ENCODE data around the gene ZSCAN10. TPM values are rescaled to one million over a fixed set of nuclear protein-coding genes. Genes with fewer than 3 reads are reported as not detected.
"Not testable (repeated sequence)": the region's sequence is repeated elsewhere in the genome, so short reads cannot be mapped to it uniquely, and the experiment has no call there.

ZSCAN10 gene
- total RNA-seq, 2 donors from 2014 or later = 0.22 TPM; not detected in 1

DNA sequence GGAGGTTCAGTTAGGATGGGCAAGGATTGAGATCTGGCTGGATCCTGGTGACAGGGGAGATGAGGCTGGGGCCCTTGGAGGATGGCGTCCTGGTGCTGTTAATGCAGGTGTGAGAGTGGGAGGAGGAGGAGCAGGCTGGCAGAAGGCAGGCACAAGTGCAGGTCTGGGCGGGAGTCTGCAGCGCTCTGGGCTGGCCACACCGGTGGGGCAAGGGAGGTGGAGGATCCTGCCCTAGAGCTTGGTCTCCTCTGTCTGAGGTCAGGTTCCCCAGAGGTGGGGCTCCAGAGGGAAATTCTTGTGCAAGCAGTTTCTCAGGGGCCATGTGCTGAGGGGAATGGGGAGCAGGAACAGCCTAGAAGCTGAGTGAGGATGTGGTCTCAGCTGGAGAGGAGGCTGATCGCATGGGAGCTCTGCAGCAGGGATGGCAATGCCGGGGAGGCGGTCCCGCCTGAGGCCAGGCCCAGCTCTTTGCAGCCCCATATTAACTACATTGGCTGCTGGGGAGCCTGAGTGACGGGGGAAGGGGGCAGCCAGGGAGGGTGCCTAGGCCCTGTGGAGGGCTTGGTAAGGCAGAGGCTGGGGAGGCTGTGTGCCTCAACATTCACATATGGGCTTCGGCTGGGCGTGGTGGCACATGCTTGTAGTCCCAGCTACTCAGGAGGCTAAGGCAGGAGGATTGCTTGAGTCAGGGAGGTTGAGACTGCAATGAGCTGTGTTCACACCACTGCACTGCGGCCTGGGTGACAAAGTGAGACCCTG is 46.3 kb downstream of the ZSCAN10 start:
- DNase-seq (ENCODE audit: low spot score); H3K9me3 Mint-ChIP-seq; H3K27me3 Mint-ChIP-seq: not testable (repeated sequence)
- H3K4me1 Mint-ChIP-seq (ENCODE audit: low read depth in 2 of 2) = peaks cover 65 to 74% of the 10 kb centered on the region in 2 donors
- H3K27ac Mint-ChIP-seq = peak overlapping the region; percentile 82 to 92
- peak; percentile 51 to 69 for ATAC-seq
- peak overlapping the region; percentile 69 for H3K4me3 Mint-ChIP-seq
- H3K36me3 Mint-ChIP-seq = peaks cover 31% of the 10 kb centered on the region

DNA sequence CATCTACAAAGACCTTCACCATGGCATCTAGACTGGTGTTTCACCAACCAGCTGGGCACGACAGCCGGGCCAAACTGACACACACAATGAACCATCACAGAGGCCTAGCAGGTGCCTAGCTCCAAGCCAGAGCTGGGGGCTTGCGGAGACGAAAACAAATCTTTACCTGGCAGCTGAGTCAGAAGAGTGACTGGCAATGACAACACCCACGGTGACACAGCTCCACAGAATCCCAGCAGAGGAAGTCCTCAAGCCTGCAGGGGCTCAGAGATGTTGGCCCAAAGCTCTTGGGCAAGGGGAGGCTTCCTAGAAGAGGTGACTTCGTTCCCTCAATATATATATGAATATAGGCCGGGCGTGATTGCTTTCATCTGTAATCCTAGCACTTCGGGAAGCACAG is 47.6 kb downstream of the ZSCAN10 start:
- Mint-ChIP-seq H3K27me3 (peaks cover 8 to 9% of the 10 kb centered on the region in 2 donors), H3K9me3 (no peaks in the 10 kb centered on the region), H3K4me1 (ENCODE audit: low read depth in 2 of 2) (peaks cover 55 to 62% of the 10 kb centered on the region in 2 donors), H3K4me3 (peak overlapping the region; percentile 69), H3K27ac (peak overlapping the region; percentile 82 to 92), H3K36me3 (peaks cover 25% of the 10 kb centered on the region)
- no peak for DNase-seq (ENCODE audit: low spot score)
- no peak for ATAC-seq

DNA sequence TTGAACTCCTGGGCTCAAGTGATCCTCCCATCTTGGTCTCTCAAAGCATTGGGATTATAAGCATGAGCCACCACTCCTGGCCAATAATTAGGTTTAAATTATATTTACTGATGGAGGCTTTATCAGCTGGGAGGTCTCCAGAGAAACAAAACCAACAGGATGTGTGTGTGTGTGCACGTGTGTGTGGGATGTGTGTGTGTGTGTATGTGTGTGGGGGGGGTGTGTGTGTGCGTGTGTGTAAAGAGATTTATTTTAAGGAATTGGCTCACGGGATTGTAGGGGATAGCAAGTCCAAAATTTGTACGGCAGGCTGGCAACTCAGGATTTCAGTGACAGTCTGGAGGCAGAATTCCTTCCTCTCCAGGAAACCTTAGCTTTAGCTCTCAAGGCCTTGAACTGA is 48.1 kb downstream of the ZSCAN10 start:
- Mint-ChIP-seq H3K27ac (peak overlapping the region; percentile 82 to 92), H3K4me3 (peak overlapping the region; percentile 69), H3K9me3 (no peaks in the 10 kb centered on the region), H3K36me3 (peaks cover 25% of the 10 kb centered on the region), H3K27me3 (peaks cover 8 to 9% of the 10 kb centered on the region in 2 donors), H3K4me1 (ENCODE audit: low read depth in 2 of 2) (peaks cover 54 to 62% of the 10 kb centered on the region in 2 donors)
- ATAC-seq (no peak), DNase-seq (ENCODE audit: low spot score) (no peak)

DNA sequence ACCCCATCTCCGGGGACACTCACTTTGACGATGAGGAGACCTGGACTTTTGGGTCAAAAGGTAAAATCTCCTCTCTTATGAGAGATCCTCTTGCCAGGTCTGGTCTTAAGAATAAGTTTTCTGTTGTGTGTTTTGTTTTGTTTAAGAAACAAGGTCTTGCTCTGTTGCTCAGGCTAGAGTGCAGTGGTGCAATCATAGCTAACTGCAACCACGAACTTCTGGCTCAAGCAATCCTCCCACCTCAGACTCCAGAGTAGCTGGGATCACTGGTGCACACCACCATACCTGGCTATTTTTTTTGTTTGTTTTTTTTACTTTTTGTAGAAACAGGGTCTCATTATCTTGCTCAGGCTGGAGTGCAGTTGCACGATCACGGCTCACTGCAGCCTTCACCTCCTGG is 48.6 kb downstream of the ZSCAN10 start:
- Mint-ChIP-seq H3K4me3 (peak overlapping the region; percentile 67), H3K4me1 (ENCODE audit: low read depth in 2 of 2) (peaks cover 50 to 59% of the 10 kb centered on the region in 2 donors), H3K36me3 (peaks cover 25% of the 10 kb centered on the region)

DNA sequence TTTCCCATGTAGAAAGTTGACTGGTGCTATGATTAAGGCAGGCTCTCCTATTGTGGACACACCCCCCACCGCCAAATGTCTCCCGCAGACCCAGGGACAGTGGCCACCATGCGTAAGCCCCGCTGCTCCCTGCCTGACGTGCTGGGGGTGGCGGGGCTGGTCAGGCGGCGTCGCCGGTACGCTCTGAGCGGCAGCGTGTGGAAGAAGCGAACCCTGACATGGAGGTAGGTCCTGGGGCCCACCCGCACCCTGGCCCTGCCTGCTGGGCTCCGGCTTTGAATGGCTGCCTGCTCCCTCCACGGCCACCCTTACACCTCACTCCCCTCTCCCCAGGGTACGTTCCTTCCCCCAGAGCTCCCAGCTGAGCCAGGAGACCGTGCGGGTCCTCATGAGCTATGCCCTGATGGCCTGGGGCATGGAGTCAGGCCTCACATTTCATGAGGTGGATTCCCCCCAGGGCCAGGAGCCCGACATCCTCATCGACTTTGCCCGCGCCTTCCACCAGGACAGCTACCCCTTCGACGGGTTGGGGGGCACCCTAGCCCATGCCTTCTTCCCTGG is 49.1 kb downstream of the ZSCAN10 start:
- Mint-ChIP-seq H3K27ac (peak overlapping the region; percentile 82 to 92), H3K9me3 (no peaks in the 10 kb centered on the region), H3K27me3 (peaks cover 8 to 9% of the 10 kb centered on the region in 2 donors), H3K4me1 (ENCODE audit: low read depth in 2 of 2) (peaks cover 49 to 58% of the 10 kb centered on the region in 2 donors), H3K4me3 (peak overlapping the region; percentile 67), H3K36me3 (peaks cover 20% of the 10 kb centered on the region)
- DNase-seq (ENCODE audit: low spot score) (no peak), ATAC-seq (no peak)

More for the DNA sequence above, 48.6 kb downstream of the ZSCAN10 start:
- Mint-ChIP-seq H3K27me3 (peaks cover 8 to 9% of the 10 kb centered on the region in 2 donors), H3K9me3 (no peaks in the 10 kb centered on the region), H3K27ac (peak overlapping the region; percentile 82 to 92)
- no peak for ATAC-seq
- DNase-seq (ENCODE audit: low spot score) = no peak

DNA sequence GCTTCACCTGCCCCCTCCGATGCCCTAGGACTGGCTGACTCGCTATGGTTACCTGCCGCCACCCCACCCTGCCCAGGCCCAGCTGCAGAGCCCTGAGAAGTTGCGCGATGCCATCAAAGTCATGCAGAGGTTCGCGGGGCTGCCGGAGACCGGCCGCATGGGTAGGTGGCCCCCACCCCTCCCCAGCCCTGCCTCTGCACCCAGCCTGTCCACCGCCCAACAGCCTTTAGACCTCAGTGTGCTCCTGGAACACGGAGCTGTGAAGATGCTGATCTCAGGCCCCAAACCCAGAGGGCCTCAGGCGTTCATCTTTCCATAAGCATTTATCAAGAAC is 51.7 kb downstream of the ZSCAN10 start:
- DNase-seq (ENCODE audit: low spot score) (no peak), ATAC-seq (peak in 1 of 2 donors; percentile 2)
- Mint-ChIP-seq H3K4me3 (peak overlapping the region; percentile 73), H3K27ac (peak overlapping the region in 1 of 2 donors; percentile 75), H3K36me3 (peaks cover 12% of the 10 kb centered on the region), H3K4me1 (ENCODE audit: low read depth in 2 of 2) (peaks cover 40 to 50% of the 10 kb centered on the region in 2 donors), H3K9me3 (no peaks in the 10 kb centered on the region), H3K27me3 (peaks cover 21 to 24% of the 10 kb centered on the region in 2 donors)

DNA sequence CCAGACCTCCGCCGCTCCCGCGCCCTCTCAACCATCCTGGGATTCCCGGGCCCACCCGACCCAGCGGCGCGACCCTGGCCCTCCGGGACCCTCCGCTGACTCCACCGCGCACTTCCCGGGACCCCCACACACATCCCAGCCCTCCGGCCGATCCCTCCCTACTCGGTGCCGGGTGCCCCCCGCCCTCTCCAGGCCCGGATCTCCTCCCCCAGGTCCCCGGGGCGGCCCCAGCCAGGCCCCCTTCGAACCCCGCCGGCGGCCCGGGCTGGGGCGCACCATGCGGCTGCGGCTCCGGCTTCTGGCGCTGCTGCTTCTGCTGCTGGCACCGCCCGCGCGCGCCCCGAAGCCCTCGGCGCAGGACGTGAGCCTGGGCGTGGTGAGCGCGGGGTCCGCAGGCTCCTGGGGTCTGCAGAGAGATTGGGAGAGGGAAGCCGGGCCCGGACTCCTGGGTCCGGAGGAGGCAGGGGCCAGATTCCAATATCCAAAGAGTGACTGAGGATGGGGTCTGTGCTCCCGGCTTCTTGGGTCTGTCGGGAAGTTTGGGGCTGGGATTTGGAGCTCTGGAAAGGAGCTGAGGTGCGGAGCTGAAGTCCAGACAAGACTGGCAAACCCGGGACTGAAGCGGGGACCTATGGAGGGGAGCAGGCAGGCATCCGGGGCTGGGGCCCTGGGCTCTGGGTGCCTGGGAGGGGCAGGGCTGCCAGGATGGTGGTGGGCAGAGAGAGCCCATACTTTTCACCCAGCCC is 52.3 kb downstream of the ZSCAN10 start:
- Mint-ChIP-seq H3K9me3 (no peaks in the 10 kb centered on the region), H3K27ac (peak overlapping the region in 1 of 2 donors; percentile 75), H3K4me3 (peak overlapping the region; percentile 73), H3K27me3 (peaks cover 21 to 24% of the 10 kb centered on the region in 2 donors), H3K4me1 (ENCODE audit: low read depth in 2 of 2) (peaks cover 36 to 44% of the 10 kb centered on the region in 2 donors), H3K36me3 (peaks cover 6% of the 10 kb centered on the region)
- ATAC-seq (peak; percentile 29 to 51), DNase-seq (ENCODE audit: low spot score) (no peak)

DNA sequence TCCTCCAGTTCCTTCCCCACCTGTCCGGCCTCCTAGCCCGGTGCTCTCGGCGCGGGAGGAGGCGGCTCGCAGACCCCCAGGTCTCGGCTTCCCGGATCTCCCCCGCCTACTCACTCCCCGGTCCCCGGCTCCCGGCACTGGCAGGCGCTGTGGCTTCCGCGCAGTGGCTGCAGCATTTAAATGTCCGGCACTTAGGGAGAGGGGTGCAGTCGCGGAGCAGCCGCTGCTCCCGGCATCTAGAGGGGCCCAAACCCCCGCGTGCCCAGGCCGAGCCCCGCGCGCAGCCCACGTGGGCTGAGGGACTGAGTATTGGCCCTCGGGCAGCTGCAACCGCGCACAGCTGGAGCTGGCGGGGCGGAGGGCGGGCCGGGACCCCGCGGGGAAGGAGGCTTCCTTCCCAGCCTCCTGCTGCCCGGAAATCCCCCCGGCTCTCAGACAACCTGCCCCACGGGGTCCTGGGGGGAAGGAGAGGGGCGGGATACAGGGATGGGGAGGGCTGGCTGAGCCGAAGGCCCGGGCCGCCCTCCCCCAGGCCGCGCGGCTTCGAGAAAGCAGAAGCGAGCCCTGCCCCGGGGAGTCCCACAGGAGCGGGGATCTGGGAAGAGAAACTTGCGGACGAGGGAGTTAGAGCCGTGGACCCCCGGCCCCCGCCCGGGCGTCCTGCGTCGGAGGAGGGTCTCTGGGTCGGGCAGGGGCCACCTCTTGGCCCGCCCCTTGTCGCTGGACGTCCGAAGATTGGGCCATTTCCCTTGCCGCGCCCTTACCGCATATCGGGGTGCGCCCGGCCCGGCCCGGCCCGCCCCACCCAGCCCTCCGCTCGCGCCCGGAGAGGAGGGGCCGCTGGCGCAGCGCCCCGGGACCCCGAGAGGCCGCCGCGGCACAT is 53.1 kb downstream of the ZSCAN10 start, which contains the start of gene MMP25:
Gene MMP25, plus strand, starts transcription at position 804 of the 883 bp plus-strand sequence. CDS start 357 bp downstream, outside the sequence.
- Mint-ChIP-seq H3K27ac (peak within 1 kb of the TSS in 1 of 2 donors; percentile 75), H3K4me1 (ENCODE audit: low read depth in 2 of 2) (peaks cover 30 to 38% of the 10 kb centered on the region in 2 donors), H3K27me3 (peaks cover 22 to 24% of the 10 kb centered on the region in 2 donors), H3K4me3 (peak within 1 kb of the TSS; percentile 73), H3K36me3 (peaks cover 6% of the 10 kb centered on the region), H3K9me3 (no peaks in the 10 kb centered on the region)
- DNase-seq (ENCODE audit: low spot score) (no peak), ATAC-seq (peak; percentile 62)

DNA sequence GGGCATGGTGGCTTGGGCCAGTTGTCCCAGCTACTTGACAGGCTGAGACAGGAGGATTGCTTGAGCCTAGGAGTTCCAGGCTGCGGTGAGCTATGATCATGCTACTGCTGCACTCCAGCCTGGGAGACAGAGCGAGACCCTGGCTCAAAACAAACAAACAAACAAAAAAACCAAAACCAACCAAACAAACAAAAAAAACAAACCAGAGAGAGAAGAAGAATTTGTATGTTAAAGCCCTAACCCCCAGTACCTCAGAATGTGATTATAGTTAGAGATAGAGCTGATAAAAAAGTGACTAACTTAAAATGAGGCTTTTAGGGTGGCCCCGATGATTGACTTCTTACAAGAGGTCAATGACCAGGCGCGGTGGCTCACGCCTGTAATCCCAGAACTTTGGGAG is 54.4 kb downstream of the ZSCAN10 start:
- H3K4me3 Mint-ChIP-seq = peak overlapping the region; percentile 71
- peak overlapping the region in 1 of 2 donors; percentile 68 for H3K27ac Mint-ChIP-seq
- H3K36me3 Mint-ChIP-seq = peaks cover 6% of the 10 kb centered on the region
- no peaks in the 10 kb centered on the region for H3K9me3 Mint-ChIP-seq
- peaks cover 24 to 28% of the 10 kb centered on the region in 2 donors for H3K27me3 Mint-ChIP-seq
- peaks cover 23 to 29% of the 10 kb centered on the region in 2 donors for H3K4me1 Mint-ChIP-seq (ENCODE audit: low read depth in 2 of 2)
- DNase-seq (ENCODE audit: low spot score) = no peak
- no peak for ATAC-seq

DNA sequence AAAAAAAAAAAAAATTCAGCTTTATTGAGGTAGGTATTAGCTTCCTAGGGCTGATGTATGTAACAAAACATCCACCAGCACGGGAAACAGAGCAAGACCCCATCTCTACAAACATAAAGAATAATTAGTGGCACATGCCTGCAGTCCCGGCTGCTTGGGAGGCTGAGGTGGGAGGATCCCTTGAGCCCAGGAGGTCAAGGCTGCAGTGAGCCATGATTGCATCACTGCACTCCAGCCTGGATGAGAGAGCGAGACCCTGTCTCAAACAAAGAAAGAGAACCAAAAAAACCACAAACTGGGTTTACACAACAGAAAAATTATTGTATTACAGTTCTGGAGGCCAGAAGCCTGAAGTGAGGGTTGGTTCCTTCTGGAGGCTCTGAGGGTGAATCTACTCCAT is 56.7 kb downstream of the ZSCAN10 start:
- H3K4me1 Mint-ChIP-seq (ENCODE audit: low read depth in 2 of 2) = peaks cover 11 to 14% of the 10 kb centered on the region in 2 donors
- no peaks in the 10 kb centered on the region for H3K9me3 Mint-ChIP-seq
- DNase-seq (ENCODE audit: low spot score) (no peak), ATAC-seq (no peak)
- no peak overlapping the region for H3K27ac Mint-ChIP-seq
- peaks cover 16 to 29% of the 10 kb centered on the region in 2 donors for H3K27me3 Mint-ChIP-seq
- H3K4me3 Mint-ChIP-seq = no peak overlapping the region
- H3K36me3 Mint-ChIP-seq = peaks cover 6% of the 10 kb centered on the region

DNA sequence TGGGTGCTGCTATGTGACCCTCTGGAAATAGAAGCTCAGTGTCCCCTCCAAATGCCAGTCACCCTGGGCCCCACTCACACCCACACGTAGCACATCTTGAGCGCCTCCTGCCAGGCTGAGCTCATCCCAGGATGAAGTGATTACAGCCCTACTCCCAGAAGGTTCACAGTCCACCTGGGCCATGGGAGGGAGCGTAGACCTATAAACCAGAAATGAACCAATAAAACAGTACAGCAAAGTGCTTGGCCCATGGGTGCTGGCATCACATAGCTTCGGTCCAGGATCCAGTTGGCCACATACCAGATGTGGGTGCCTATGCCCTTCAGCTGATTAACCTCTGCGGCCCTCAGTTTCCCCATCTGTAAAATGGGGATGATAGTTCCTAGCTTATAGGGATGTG is 60.2 kb downstream of the ZSCAN10 start:
- Mint-ChIP-seq H3K4me1 (ENCODE audit: low read depth in 2 of 2) (peaks cover 6 to 10% of the 10 kb centered on the region in 2 donors), H3K27me3 (peaks cover 29 to 38% of the 10 kb centered on the region in 2 donors), H3K27ac (no peak overlapping the region), H3K9me3 (no peaks in the 10 kb centered on the region), H3K4me3 (no peak overlapping the region), H3K36me3 (no peaks in the 10 kb centered on the region)
- DNase-seq (ENCODE audit: low spot score) (no peak), ATAC-seq (no peak)
